Measurements from ENCODE around the gene PRDM15.

PRDM15 gene

GRCh38 chr21:41859297-41859980, 19.7 kb downstream of the PRDM15 start:
- no peak for DNase-seq

DNA sequence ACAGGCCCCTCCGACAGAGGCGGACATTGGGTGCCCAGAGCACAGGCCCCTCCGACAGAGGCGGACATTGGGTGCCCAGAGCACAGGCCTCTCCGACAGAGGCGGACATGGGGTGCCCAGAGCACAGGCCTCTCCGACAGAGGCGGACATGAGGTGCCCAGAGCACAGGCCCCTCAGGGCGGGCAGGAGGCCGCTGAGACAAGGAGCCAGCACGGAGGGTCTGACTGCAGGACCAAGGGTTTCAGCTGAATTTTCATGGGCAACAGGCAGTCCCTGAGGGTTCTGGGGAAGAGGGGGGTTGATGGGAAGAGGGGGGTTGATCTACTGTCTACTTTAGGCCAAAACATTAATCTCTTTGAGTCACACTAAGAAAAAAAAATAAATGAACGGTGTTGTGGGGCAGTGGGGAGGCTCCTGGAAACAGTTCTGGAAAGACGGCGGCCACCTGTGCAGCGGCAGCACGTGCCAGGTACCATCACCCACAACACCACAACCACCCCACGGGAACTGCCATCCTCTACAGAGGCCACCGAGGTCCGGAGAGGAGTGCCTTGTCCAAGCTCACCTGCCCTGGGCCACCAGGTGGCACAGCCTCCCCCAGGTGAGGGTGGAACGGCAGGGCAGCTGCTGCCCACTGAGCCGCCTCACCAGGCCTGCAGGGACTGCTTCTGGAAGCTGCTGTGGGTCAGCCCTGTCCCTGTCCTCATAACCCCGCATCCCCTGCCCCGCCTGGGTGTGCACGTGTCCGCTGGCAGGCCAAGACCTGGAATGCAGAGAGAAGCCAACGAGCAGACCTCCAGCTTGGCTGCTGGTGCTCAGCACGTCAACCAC, 20.5 kb downstream of the PRDM15 start:
- DNase-seq = no peak

DNA sequence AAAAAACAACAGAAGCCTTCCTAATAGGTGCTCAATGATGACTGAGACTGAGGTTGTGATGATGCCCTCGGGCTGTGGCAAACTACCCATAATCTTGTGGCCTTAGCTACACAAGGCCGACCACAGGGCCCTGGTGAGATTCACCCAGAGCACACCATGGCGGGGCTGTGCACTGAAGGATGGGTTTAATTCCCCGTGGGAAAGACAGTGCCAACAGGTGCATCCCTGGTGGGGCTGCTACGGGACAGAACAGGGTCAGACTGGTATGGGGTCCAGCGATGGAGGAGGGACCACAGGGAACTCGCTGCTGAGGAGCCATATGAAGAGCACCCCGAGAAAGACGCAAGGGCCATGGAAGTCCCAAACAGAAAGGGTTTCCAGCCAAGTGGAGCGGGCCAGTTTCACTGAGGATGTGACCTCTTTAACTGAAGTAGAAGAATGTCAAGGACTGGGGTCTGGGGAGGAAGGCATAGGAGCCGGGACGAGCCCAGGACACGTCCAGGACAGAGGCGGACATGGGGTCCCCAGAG, 21.3 kb downstream of the PRDM15 start:
- no peak for DNase-seq

DNA sequence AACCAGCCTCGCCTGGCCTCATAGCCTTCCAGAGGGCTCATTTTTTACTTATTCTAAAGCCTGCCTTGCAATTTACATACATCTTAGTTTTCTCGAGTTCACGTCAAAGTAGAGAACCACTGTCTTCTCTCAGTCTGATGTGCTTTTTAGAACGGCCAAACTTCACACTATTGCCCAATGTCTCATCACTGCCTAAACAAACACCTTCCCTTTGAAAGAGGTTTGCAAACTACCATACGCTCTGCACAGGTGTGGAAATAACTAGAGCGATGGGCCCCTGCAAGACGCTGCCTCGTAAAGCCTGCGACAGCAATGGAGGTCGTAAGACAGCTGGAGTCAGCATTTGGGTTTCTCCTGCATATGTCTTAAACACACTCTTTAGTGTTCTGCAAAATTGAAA, 22.6 kb downstream of the PRDM15 start:
- no peak for DNase-seq

DNA sequence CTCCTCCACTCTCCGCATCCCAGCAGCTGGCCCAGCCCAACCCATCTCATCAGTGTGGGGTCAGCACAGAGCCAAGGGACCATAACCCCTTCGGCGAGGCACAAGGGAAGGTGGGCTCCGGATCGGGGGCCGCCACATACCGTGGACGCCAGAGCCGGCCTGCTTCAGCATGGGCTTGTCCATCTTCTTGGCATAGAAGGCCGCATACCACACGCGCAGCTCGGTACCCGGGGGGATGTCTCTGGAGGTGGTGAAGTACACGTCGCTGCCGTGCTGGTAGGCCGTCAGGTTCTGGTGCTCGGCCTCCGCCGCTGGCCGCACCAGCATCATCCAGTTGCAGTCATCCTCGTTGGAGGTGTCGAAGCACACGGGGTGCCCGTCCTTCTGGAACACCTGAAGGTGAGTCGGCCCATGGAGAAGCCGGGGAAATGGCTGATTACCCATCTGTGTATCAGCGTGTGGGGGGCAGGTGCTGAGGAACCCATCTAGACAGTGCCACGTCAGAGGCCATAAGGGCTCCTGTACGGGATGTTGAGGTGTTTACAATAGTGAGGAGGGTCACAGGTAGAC, 24.6 kb downstream of the PRDM15 start:
- DNase-seq = no peak

- no peak for DNase-seq
Measured at GRCh38 chr21:41852929-41853320, 26.2 kb downstream of the PRDM15 start.

- DNase-seq = no peak
Measured at GRCh38 chr21:41852151-41852928, 26.8 kb downstream of the PRDM15 start.

- no peak for DNase-seq
Measured at GRCh38 chr21:41851090-41851790, 27.9 kb downstream of the PRDM15 start.

GRCh38 chr21:41850085-41850484, 29.1 kb downstream of the PRDM15 start:
- no peak for DNase-seq

DNA sequence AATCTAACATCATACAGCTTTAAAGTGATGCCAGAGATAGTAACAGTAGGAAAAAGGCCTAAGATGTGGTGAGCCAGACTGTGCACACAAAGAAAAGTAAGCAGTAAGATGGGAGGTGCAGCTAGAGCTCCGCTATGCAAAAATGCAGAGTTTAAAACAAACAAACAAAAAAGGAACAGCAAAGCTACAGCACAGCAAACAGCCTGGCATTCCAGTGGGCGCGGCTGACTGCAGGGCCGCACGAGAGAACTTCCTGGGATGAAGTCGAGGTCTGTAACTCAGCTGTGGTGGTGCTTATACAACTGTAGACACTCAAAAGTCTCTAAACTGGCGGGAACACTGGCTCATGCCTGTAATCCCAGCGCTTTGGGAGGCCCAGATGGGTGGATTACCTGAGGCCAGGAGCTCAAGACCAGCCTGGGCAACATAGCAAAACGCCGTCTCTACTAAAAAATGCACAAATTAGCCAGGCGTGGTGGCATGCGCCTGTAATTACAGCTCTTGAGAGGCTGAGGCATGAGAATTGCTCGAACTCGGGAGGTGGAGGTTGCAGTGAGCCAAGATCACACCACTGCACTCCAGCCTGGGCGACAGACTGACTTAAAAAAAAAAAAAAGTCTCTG, 30.1 kb downstream of the PRDM15 start:
- DNase-seq = no peak

- DNase-seq = no peak
Measured at GRCh38 chr21:41848533-41848932, 30.6 kb downstream of the PRDM15 start.

GRCh38 chr21:41847066-41847804, 31.9 kb downstream of the PRDM15 start:
- no peak for DNase-seq

DNA sequence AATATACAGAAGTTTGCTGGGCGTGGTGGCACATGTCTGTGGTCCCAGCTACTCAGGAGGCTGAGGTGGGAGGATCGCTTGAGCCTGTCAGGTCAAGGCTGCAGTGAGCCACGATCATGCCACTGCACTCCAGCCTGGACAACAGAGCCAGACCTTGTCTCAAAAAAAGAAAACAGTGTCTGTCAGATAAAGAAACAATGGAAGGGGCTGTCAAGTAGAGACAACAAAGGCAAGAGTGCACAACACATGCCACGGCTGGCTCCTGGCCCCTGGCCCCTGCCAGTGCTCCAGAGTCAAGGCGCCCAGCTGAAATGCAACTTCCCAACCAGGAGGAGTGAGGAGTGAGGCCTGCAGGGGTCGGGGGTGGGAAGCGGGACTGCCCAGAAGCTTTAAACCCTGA, 32.6 kb downstream of the PRDM15 start:
- no peak for DNase-seq

DNA sequence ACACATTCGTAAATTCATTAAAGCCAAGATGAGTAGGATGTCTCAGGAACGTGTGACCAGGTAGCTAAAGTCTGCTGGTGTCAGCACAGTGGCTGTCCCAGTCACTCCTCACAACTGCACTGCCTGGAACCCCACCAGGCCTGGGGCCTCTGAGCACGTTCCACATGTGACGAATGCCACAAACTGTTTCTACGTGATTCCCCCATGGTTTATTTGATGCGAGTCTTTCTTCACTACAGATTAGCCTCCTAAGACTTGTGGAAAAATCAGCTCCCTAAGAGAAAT, 33.2 kb downstream of the PRDM15 start:
- no peak for DNase-seq

- no peak for DNase-seq
Measured at GRCh38 chr21:41845310-41846032, 33.7 kb downstream of the PRDM15 start.

DNA sequence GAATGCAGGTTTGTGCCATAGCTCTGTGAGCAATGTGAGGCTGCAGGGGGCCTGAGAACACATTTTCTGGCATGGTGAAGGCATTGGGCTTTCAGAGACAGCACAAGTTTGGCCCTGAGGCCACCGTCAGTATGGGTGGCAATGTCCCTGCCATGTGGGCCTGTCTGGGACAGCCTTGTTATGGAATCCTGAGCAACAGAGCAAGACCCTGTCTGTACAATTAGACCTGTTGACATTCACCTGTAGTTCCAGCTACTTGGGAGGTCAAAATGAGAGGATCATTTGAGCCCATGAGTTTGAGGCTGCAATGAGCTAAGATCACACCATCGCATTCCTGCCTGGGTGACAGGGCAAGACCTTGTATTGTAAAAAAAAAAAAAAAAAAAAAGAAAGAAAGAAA, 35.6 kb downstream of the PRDM15 start:
- no peak for DNase-seq

DNA sequence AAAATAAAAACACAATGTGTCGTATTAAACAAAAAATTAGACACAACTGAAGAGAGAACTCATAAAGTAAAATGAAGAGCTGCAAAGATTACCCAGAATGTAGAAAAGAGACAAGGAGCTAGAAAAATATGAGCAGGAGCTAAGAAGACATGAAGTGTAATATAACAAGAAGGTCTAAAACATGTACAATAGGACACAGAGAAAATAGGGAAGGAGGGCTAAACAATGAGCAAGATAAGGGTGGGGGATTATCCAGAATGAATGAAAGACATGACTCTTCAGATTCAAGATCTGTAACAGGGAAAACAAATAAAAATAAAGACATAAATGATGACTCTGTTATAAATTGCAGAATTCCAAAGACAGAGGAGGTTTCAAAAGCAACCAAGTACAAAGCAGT, 38.3 kb downstream of the PRDM15 start:
- no peak for DNase-seq

DNA sequence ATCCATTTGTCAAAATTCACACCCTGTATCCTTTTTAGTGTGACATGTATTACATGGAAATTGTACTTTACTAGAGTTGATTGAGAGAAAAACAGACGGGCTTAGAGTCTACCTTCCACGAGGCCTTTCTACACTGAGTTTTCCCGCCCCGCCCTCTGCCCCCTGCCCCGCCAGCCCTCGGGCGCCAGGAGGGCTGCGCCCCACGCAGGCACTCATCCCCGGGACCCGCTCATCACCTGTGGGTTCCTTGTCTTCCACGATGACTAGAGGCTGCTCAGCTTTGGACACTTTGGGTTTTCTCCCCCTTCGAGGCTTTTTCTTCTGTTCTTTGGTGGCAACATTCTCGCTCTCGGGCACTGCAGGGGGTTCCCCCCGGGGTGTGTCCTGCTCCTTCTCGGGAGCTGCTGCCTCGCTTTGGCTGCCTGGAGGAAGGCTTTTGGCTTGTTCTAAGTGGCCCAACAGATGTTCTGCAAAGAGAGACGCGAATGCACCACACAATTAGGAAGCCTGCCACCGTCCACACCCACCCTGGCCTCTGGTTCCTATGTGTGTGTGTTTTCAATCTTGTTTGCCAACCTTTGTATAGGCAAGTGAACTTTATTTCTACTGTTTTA, 39.6 kb downstream of the PRDM15 start:
- DNase-seq = no peak

- DNase-seq = no peak
Measured at GRCh38 chr21:41837756-41838297, 41.3 kb downstream of the PRDM15 start.
